ENCODE results near the gene CAPN12. TPM values are rescaled to one million over a fixed set of nuclear protein-coding genes. Genes with fewer than 3 reads are reported as not detected.
A peak's percentile ranks its signal among the peaks of the same experiment; 100 is the strongest.
"Not testable (repeated sequence)": the region's sequence is repeated elsewhere in the genome, so short reads cannot be mapped to it uniquely, and the experiment has no call there.

Gene CAPN12
- polyA plus RNA-seq: 10 to 100 TPM in 2 of 4 donors, 1 to 10 TPM in 2; 2.4 to 46.2 (median 14.4) TPM
- long read RNA-seq, donor 1, transcript CAPN12-211 (1 exons, 2,552 nt): major isoform, 11 of 80 reads
- long read RNA-seq, donor 1, partial matches to known transcripts: 59 of 80 reads
- long read RNA-seq, donor 1, other reads (novel, unspliced or antisense): 5 of 80 reads
- long read RNA-seq, donor 2, partial matches to known transcripts: 0 of 1 reads
- long read RNA-seq, donor 2, other reads (novel, unspliced or antisense): 0 of 1 reads
- long read RNA-seq, donor 3, transcript CAPN12-211 (1 exons, 2,552 nt): major isoform, 5 of 5 reads
- long read RNA-seq, donor 3, partial matches to known transcripts: 0 of 5 reads
- long read RNA-seq, donor 3, other reads (novel, unspliced or antisense): 0 of 5 reads
- long read RNA-seq, donor 4: 0 reads
- long read RNA-seq, donor 5, partial matches to known transcripts: 0 of 3 reads
- long read RNA-seq, donor 5, other reads (novel, unspliced or antisense): 0 of 3 reads
- long read RNA-seq, donor 6, partial matches to known transcripts: 0 of 2 reads
- long read RNA-seq, donor 6, other reads (novel, unspliced or antisense): 0 of 2 reads
- long read RNA-seq, donor 7: 0 reads
- long read RNA-seq, donor 8: 0 reads
- long read RNA-seq, donor 9, partial matches to known transcripts: 0 of 2 reads
- long read RNA-seq, donor 9, other reads (novel, unspliced or antisense): 0 of 2 reads
- long read RNA-seq, donor 10: 0 reads

DNA sequence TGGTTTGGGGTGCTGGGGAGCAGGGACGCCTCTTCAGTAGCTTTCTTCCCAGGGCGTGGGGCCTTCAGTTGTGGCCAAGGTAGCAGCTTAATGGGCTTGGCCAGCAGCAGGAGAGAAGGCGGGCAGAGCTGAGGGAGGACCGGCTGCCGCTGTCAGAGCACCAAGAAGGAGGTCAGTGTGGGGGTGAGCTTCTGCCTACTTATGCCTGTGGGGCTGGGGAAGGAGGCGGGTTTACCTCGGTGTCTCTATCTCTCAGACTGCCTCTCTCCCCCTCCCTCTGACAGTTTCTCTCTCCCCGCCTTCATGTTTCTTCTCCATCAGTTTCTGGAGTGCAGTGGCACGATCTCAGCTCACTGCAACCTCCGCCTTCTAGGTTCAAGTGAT lies at the start of gene CAPN12:
Gene CAPN12 (minus strand): TSS at position 177 of the 384 bp plus-strand sequence. CDS start 309 bp downstream, outside the sequence.
- H3K27ac ChIP-seq (ENCODE audit: low read depth in 1 of 3, low read length in 2 of 3): no peak within 1 kb of the TSS
- H3K36me3 ChIP-seq (ENCODE audit: control insufficient read depth in 3 of 3, insufficient read depth in 2 of 3, low read depth in 1 of 3, low read length in 3 of 3): no peaks in the 10 kb centered on the region
- DNase-seq (no peak), FAIRE-seq (no peak)
- H3K27me3 ChIP-seq (ENCODE audit: control insufficient read depth in 3 of 3, insufficient read depth in 3 of 3, low read length in 3 of 3): no peaks in the 10 kb centered on the region
- no peak within 1 kb of the TSS for H3K4me3 ChIP-seq (ENCODE audit: low read depth in 1 of 3, low read length in 3 of 3)
- no peaks in the 10 kb centered on the region for H3K9me3 ChIP-seq (ENCODE audit: control insufficient read depth in 2 of 2, insufficient read depth in 1 of 2, low read depth in 1 of 2, low read length in 1 of 2)
- H3K4me1 ChIP-seq (ENCODE audit: control insufficient read depth in 3 of 3, insufficient read depth in 2 of 3, low read depth in 1 of 3, low read length in 2 of 3): no peaks in the 10 kb centered on the region
- WGBS, 3 donors: 82 to 88% (median 84%) methylated on average over 7 to 10 of the region's 10 CpGs

DNA sequence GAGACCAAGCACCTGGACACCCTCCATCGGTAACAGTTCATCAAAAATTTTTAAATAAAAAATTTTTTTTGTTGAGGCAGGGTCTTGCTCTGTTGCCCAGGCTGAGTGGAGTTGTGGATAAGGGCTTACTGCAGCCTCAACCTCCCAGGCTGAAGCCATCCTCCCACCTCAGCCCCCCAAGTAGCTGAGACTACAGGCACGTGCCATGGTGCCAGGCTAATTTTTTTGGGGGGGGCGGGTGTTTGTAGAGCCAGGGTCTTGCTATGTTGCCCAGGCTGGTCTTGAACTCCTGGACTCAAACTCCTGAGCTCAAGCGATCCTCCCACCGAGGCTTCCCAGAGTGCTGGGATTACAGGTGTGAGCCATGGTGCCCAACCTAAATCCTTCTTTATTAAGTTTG lies 49.4 kb upstream of the CAPN12 start:
- H3K9me3 ChIP-seq (ENCODE audit: control insufficient read depth in 2 of 2, insufficient read depth in 1 of 2, low read depth in 1 of 2, low read length in 1 of 2): peaks cover 0 to under 1% of the 10 kb centered on the region in 2 donors
- peaks cover 0 to 13% (median 0%) of the 10 kb centered on the region in 3 donors for H3K4me1 ChIP-seq (ENCODE audit: control insufficient read depth in 3 of 3, insufficient read depth in 2 of 3, low read depth in 1 of 3, low read length in 2 of 3)
- no peak overlapping the region for H3K4me3 ChIP-seq (ENCODE audit: low read depth in 1 of 3, low read length in 3 of 3)
- no peak overlapping the region for H3K27ac ChIP-seq (ENCODE audit: low read depth in 1 of 3, low read length in 2 of 3)
- no peaks in the 10 kb centered on the region for H3K27me3 ChIP-seq (ENCODE audit: control insufficient read depth in 3 of 3, insufficient read depth in 3 of 3, low read length in 3 of 3)
- DNase-seq (no peak), FAIRE-seq (no peak)
- H3K36me3 ChIP-seq (ENCODE audit: control insufficient read depth in 3 of 3, insufficient read depth in 2 of 3, low read depth in 1 of 3, low read length in 3 of 3): peaks cover 0 to under 1% (median 0%) of the 10 kb centered on the region in 3 donors
- 93 to 96% (median 95%) methylated on average over 5 of the region's 5 CpGs for WGBS, 3 donors

DNA sequence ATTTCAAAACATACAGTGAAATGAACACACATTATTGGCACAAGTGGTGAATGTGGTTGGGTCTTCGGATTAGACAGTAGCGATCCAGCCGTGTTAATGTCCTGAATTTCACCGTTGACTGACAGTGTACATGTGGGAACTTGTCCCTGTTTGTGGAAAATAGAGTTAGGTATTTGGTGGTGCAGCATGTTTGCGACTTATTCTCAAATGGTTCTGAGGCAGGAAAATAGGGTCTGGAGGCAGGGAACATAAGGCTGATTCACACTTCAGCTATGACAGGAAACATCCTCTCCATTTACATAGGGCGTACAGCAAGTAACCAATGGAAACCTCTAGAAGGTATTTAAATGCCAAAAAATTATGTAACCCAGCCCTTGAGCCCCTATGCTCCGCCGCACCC lies 48.9 kb upstream of the CAPN12 start:
- H3K27ac ChIP-seq (ENCODE audit: low read depth in 1 of 3, low read length in 2 of 3): peak overlapping the region in 2 of 3 donors; percentile 40 to 63
- no peaks in the 10 kb centered on the region for H3K36me3 ChIP-seq (ENCODE audit: control insufficient read depth in 3 of 3, insufficient read depth in 2 of 3, low read depth in 1 of 3, low read length in 3 of 3)
- no peak for DNase-seq
- no peaks in the 10 kb centered on the region for H3K27me3 ChIP-seq (ENCODE audit: control insufficient read depth in 3 of 3, insufficient read depth in 3 of 3, low read length in 3 of 3)
- WGBS, 3 donors: 73 to 85% (median 73%) methylated on average over 8 of the region's 8 CpGs
- peaks cover 0 to 17% (median 0%) of the 10 kb centered on the region in 3 donors for H3K4me1 ChIP-seq (ENCODE audit: control insufficient read depth in 3 of 3, insufficient read depth in 2 of 3, low read depth in 1 of 3, low read length in 2 of 3)
- no peak overlapping the region for H3K4me3 ChIP-seq (ENCODE audit: low read depth in 1 of 3, low read length in 3 of 3)
- no peak for FAIRE-seq
- H3K9me3 ChIP-seq (ENCODE audit: control insufficient read depth in 2 of 2, insufficient read depth in 1 of 2, low read depth in 1 of 2, low read length in 1 of 2): no peaks in the 10 kb centered on the region

GRCh38 chr19:38792250-38793111 lies 48.2 kb upstream of the CAPN12 start:
- Histone ChIP-seq H3K27me3 (ENCODE audit: control insufficient read depth in 3 of 3, insufficient read depth in 3 of 3, low read length in 3 of 3) (no peaks in the 10 kb centered on the region), H3K27ac (ENCODE audit: low read depth in 1 of 3, low read length in 2 of 3) (peak overlapping the region in 2 of 3 donors; percentile 33 to 63), H3K36me3 (ENCODE audit: control insufficient read depth in 3 of 3, insufficient read depth in 2 of 3, low read depth in 1 of 3, low read length in 3 of 3) (no peaks in the 10 kb centered on the region), H3K4me1 (ENCODE audit: control insufficient read depth in 3 of 3, insufficient read depth in 2 of 3, low read depth in 1 of 3, low read length in 2 of 3) (peaks cover 0 to 17% (median 0%) of the 10 kb centered on the region in 3 donors), H3K4me3 (ENCODE audit: low read depth in 1 of 3, low read length in 3 of 3) (peak overlapping the region in 2 of 3 donors; percentile 16 to 42), H3K9me3 (ENCODE audit: control insufficient read depth in 2 of 2, insufficient read depth in 1 of 2, low read depth in 1 of 2, low read length in 1 of 2) (no peaks in the 10 kb centered on the region)
- peak in 1 of 2 donors; percentile 80 for DNase-seq
- WGBS, 3 donors: 12 to 20% (median 16%) methylated on average over 58 to 66 of the region's 71 CpGs
- FAIRE-seq: no peak

GRCh38 chr19:38791451-38792064 lies 47.3 kb upstream of the CAPN12 start:
- not testable (repeated sequence) for H3K36me3 ChIP-seq (ENCODE audit: control insufficient read depth in 3 of 3, insufficient read depth in 2 of 3, low read depth in 1 of 3, low read length in 3 of 3); FAIRE-seq; H3K27ac ChIP-seq (ENCODE audit: low read depth in 1 of 3, low read length in 2 of 3); H3K9me3 ChIP-seq (ENCODE audit: control insufficient read depth in 2 of 2, insufficient read depth in 1 of 2, low read depth in 1 of 2, low read length in 1 of 2); H3K27me3 ChIP-seq (ENCODE audit: control insufficient read depth in 3 of 3, insufficient read depth in 3 of 3, low read length in 3 of 3); DNase-seq
- WGBS, 3 donors: no CpG with 5 or more reads among the region's 40 CpGs
- Histone ChIP-seq H3K4me3 (ENCODE audit: low read depth in 1 of 3, low read length in 3 of 3) (peak overlapping the region in 1 of 3 donors; percentile 22), H3K4me1 (ENCODE audit: control insufficient read depth in 3 of 3, insufficient read depth in 2 of 3, low read depth in 1 of 3, low read length in 2 of 3) (peaks cover 0 to 17% (median 0%) of the 10 kb centered on the region in 3 donors)

- not testable (repeated sequence) for FAIRE-seq; H3K27me3 ChIP-seq (ENCODE audit: control insufficient read depth in 3 of 3, insufficient read depth in 3 of 3, low read length in 3 of 3); DNase-seq; H3K36me3 ChIP-seq (ENCODE audit: control insufficient read depth in 3 of 3, insufficient read depth in 2 of 3, low read depth in 1 of 3, low read length in 3 of 3); H3K27ac ChIP-seq (ENCODE audit: low read depth in 1 of 3, low read length in 2 of 3); H3K9me3 ChIP-seq (ENCODE audit: control insufficient read depth in 2 of 2, insufficient read depth in 1 of 2, low read depth in 1 of 2, low read length in 1 of 2)
- Histone ChIP-seq H3K4me1 (ENCODE audit: control insufficient read depth in 3 of 3, insufficient read depth in 2 of 3, low read depth in 1 of 3, low read length in 2 of 3) (peaks cover 0 to 17% (median 0%) of the 10 kb centered on the region in 3 donors), H3K4me3 (ENCODE audit: low read depth in 1 of 3, low read length in 3 of 3) (peak overlapping the region in 1 of 3 donors; percentile 22)
- 67 to 85% (median 78%) methylated on average over 11 to 16 of the region's 49 CpGs for WGBS, 3 donors
Measured at GRCh38 chr19:38790507-38791403, 46.5 kb upstream of the CAPN12 start.

GRCh38 chr19:38788478-38789243 lies 44.4 kb upstream of the CAPN12 start, which contains the start of gene LGALS7B:
Gene LGALS7B (plus strand): TSS chr19:38789200. CDS start chr19:38789227, 27 bp downstream.
- 62 to 71% (median 69%) methylated on average over 11 to 14 of the region's 17 CpGs for WGBS, 3 donors
- no peaks in the 10 kb centered on the region for H3K36me3 ChIP-seq (ENCODE audit: control insufficient read depth in 3 of 3, insufficient read depth in 2 of 3, low read depth in 1 of 3, low read length in 3 of 3)
- no peak within 1 kb of the TSS for H3K27ac ChIP-seq (ENCODE audit: low read depth in 1 of 3, low read length in 2 of 3)
- DNase-seq (peak in 1 of 2 donors; percentile 41), FAIRE-seq (no peak)
- no peak within 1 kb of the TSS for H3K4me3 ChIP-seq (ENCODE audit: low read depth in 1 of 3, low read length in 3 of 3)
- H3K9me3 ChIP-seq (ENCODE audit: control insufficient read depth in 2 of 2, insufficient read depth in 1 of 2, low read depth in 1 of 2, low read length in 1 of 2): peaks cover 0 to 5% of the 10 kb centered on the region in 2 donors
- H3K4me1 ChIP-seq (ENCODE audit: control insufficient read depth in 3 of 3, insufficient read depth in 2 of 3, low read depth in 1 of 3, low read length in 2 of 3): peaks cover 0 to 20% (median 0%) of the 10 kb centered on the region in 3 donors
- no peaks in the 10 kb centered on the region for H3K27me3 ChIP-seq (ENCODE audit: control insufficient read depth in 3 of 3, insufficient read depth in 3 of 3, low read length in 3 of 3)

All from small intestine (tissue), 16 donors.